Measurements from ENCODE around the gene DBNDD2.

GRCh38 chr20:45362804-45363610 is 45.1 kb upstream of the DBNDD2 start, which contains the start of gene SYS1:
- TF ChIP-seq POLR2AphosphoS5 (IDR thresholded peaks at IDR 0.05) (peak; percentile 93 to 97 (median 94)), POLR2A (IDR thresholded peaks at IDR 0.05) (peak; percentile 85 to 91)
